HG03097 (cell line): ENCODE data around the gene ARHGAP24.
A peak's percentile ranks its signal among the peaks of the same experiment; 100 is the strongest.
"Not testable (repeated sequence)": the region's sequence is repeated elsewhere in the genome, so short reads cannot be mapped to it uniquely, and the experiment has no call there.

Source experiments
- ATAC-seq: cut with Tn5 transposase; IDR thresholded peaks from one replicate; pipeline ENCODE4 v1.9.1; 2021; ENCODE audit not compliant: unreplicated experiment, low FRiP score

ARHGAP24 gene

GRCh38 chr4:85478576-85478975 is 3.6 kb downstream of the ARHGAP24 start:
- ATAC-seq, result no peak

DNA sequence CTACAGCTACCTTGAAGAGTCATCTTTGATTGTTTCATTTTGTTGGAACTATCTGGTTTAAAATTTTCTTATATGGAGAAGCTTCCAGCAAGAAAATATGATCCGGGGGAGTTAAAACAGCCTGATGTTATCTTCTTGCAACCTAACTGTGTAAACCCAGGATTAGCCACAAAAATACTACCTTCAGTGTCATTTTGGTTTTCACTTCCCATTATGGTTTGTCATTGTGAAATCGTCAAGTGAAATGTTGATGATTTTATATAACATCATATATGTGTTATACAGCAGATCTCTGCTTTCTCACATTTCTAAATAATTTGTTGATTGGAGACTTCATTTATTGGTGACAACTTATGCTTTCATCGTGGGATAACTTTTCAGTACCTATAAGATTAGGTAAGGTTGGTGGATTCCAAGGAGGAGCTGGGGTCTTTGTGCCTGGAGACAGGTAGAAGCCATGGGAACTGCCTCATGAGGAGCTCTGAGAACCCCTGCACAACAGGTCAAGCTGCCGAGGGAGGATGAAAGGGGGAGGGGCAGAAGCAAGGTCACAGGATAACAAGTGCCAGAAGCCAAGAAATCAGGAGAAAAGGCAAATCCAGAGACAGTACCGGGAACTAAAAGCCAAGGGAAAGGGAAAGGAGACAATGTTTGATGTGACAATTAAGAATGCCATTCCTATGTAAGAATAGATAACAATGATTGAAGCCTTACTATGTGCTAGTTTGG is 7.2 kb downstream of the ARHGAP24 start:
- no peak for ATAC-seq

- no peak for ATAC-seq
Measured at GRCh38 chr4:85486425-85487086, 11.6 kb downstream of the ARHGAP24 start.

- ATAC-seq, result no peak
Measured at GRCh38 chr4:85488416-85488815, 13.5 kb downstream of the ARHGAP24 start.

DNA sequence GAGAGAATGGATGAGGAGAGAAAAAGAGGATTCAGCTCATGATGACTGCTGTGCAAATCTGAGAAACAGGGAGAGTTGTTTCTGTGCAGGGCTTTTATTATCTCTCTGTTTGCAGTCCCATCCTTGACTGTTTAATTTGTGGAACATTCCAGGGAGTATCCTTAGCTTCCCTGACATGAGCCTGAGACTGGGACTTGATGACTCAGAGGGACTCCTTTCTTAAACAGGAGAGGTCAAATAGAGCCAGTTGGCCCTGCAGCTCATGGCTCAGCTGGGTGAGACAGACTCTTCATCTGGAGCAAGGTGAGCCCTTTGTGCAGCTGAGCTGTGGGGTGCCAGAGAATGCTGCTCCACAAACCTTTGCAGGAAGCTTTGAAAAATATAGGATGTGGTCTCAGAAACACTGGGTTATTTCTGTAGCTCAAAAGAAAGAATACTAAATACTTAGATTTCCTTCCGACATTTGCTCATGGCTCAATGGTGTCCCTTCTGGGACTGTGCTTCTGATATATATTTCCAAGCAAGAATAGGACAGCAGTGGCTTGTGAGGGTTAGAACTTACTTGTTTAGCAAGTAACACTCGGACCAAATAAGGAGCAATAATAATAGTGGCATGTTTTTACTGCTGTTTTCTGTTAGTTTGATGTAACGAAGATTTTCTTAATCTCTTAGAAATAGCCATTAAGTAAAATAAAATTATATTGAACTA is 14.5 kb downstream of the ARHGAP24 start:
- ATAC-seq, result no peak

DNA sequence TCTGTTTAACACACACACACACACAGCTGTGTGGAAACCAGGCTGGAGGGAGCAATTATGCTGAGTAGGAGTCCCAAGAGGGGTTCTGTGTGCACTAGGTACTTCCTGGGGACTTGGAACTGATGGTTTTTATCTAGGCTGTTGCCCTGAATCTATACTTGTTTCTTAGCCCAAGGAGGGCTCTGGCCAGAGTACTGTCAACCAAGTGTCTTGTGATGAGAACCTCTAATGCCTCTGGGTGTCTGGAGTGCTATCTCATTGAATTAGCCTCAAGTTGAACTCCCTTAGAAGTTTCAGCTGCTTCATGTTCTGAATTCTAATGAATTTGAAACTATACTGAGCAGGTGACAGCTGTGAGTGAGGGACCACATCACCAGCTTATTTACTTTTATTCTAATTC is 16.6 kb downstream of the ARHGAP24 start:
- ATAC-seq, result no peak

DNA sequence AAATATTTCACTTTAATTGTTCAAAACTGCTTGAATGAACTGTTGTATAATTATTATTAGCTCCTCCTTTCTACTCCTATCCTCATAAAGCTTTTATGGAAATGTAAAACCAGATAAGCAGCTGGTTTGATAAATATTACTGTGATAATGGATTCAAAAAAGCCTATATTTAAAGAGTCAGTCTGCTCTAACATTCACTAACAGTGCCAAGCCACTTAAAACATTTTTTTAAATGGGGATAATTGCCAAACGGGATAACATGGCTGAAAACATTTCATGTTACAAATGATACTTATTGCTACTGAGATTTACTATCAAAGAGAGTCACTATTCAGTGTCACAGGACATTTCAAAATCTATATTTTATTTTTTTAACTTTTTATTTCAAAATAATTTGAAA is 17.4 kb downstream of the ARHGAP24 start:
- ATAC-seq, result no peak

DNA sequence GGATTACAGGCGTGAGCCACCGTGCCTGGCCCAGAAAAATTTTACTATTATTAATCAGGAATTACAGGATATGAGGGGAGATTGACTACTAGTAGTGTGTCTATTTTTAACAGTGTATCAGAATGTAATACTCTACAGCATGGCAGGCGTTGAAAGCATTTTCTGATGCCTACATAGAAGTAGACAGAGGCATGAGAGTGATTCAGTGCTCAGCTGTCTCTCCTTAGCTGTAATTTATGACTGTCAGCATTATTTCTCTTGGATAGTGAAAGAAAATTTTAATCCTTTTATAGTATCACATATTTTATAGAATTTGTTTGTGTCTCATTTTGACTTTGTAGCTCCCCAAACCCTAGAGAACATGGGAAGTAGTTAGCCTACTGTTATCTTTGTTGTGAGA is 20.7 kb downstream of the ARHGAP24 start:
- no peak for ATAC-seq

- no peak for ATAC-seq
Measured at GRCh38 chr4:85496126-85496849, 21.3 kb downstream of the ARHGAP24 start.

- no peak for ATAC-seq
Measured at GRCh38 chr4:85496933-85497332, 22.0 kb downstream of the ARHGAP24 start.

- peak; percentile 99 for ATAC-seq
Measured at GRCh38 chr4:85498068-85498733, 23.3 kb downstream of the ARHGAP24 start.

GRCh38 chr4:85499573-85499972 is 24.6 kb downstream of the ARHGAP24 start:
- no peak for ATAC-seq

GRCh38 chr4:85500110-85500867 is 25.3 kb downstream of the ARHGAP24 start:
- ATAC-seq, result no peak

DNA sequence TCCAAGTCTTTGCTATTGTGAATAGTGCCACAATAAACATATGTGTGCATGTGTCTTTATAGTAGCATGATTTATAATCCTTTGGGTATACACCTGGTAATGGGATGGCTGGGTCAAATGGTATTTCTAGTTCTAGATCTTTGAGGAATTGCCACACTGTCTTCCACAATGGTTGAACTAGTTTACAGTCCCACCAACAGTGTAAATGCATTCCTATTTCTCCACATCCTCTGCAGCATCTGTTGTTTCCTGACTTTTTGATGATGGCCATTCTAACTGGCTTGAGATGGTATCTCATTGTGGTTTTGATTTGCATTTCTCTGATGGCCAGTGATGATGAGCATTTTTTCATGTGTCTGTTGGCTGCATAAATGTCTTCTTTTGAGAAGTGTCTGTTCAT is 26.2 kb downstream of the ARHGAP24 start:
- ATAC-seq, result not testable (repeated sequence)

DNA sequence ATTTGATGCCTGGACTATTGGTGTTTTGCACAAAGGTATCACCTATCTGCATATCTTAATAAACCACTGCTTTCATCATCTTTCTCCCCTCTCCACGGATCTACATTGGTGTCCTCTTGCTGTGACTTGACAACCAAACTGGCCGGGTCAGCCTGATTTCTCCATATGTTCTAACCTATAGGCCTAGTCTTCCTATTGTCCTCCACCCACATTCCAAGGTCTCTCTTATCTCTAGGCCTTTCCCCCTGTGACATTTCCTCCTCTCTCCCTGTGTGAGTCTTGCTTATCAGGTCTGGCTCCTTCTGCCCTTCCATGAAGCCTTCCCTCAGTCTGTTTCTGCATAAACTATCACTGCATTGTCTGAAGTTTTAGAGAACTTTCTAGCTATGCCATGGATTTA is 33.7 kb downstream of the ARHGAP24 start:
- no peak for ATAC-seq

DNA sequence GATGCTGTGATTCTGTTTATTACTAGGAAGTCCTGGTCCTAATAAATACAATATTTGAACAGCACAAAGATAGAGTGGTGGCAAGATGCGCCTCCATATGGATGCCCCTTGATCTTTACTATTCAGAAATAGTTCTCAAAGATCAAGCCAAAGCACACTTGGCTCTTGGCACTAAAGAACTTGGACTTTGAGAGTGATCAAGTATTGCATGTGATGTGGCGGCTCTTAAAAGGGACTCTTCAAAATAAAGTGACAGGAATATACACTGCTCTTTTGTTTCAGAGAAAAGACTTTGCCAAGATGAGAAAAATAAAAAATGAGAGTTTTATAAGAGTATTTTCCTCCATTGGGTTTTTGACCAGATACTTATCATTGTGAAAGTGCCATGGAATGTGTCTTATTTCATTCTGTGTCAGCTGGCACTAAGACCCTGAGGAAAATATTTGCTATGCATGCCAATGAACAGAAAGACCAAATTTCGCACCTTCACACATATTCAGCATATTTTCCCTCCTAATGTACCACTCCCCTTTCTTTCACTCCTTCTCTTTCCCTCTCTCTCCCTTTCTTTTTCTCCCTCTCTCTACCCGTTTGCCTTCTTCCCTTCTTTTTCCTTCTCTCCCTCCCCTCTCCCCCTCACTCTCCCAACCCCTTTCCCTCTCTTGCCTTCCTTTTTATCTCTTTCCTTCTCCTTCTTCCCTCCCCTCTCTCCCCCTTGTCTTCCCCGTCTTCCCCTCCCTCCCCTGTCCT is 35.1 kb downstream of the ARHGAP24 start:
- ATAC-seq, result no peak

DNA sequence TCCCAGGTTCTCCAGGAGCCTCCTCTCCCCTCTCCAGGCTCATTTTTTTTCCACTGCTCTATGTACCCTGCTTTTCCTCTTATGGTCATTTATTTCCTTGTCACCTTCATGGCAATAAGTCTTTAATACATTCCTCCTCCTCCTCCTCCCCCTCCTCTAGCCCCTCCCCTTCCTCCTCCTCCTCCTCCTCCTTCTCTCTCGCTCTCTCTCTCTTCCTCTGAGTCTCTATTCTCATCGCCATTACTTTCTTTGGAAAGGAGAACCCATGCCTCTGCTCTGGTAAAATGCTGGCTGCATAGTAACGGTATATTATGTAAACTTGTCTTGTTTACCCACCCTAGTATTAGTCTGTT is 35.7 kb downstream of the ARHGAP24 start:
- ATAC-seq, result no peak

DNA sequence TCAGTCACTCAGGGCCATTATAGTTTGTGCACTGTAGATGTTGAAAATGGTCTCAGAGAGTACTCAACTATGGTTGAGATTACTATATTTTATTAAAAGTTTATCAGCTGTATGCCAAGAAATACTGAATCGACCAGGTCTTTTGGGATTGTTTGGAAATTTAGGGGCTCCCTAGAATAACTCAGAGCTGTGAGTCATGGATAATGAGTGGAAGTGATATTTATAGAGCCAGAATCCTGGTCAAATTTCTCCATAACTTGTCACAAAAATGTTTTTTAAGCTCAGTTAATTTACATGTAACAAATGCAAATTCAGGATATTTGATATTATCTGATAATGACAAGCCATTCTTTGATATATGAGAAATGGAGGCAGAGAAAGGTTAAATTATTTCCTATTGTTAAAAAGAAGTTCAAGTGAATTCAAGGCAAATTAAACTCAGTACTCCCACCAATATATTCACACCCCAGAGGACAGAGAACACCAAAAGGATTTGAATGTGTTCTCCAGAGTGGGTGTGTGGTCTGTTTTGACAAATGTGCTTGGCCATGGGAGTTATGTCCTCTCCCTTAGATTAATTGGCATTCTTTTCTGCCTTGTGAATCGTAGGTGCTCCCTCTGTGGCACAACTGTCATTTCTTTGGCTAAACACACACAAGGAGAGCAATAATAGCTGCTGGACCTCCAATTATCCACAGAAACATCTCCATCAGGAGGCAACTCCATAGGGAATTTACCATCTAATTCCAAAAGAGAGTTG is 37.7 kb downstream of the ARHGAP24 start:
- no peak for ATAC-seq

DNA sequence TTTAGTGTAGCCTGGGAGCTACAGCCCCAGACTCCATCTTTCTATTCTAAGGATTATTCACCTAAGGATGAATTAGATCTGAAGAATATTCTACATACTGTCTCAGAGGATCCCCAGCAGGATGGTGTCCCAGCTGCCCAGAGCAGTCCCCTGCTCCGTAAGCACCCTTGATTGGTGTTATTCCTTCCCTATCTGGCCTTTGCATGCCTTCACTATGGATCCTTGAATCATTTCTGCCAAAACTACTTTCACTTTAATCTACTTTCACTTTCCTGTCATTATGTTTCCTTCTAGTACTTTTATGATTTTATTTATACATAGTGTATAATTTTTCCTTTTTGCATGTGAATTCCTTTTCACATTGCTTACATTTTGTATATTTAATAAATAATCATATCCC is 39.2 kb downstream of the ARHGAP24 start:
- no peak for ATAC-seq
